Fibroblast of villous mesenchyme (primary cell): ENCODE measurements around the gene ANKH. TPM values are rescaled to one million over a fixed set of nuclear protein-coding genes. Genes with fewer than 3 reads are reported as not detected.
"Not testable (repeated sequence)": the region's sequence is repeated elsewhere in the genome, so short reads cannot be mapped to it uniquely, and the experiment has no call there.

Experiments
- DNase-seq: peaks from one replicate; pipeline ENCODE4 v3.0.0-alpha.2; 2010; ENCODE audit warnings: low read depth
- H3K4me3 ChIP-seq: 2 replicates; pipeline ENCODE4 v1.5.1; 2011; ENCODE audit warnings: low read depth, mild to moderate bottlenecking, low read length
- total RNA-seq: library from RNA; depleted of rRNA; stranded (reverse); fragments of >200 nt; gene quantifications from 2 replicates; pipeline ENCODE4 v1.2.3, GENCODE V29; 2012
- TF ChIP-seq, protein P1 (sequence below): IDR thresholded peaks from 2 replicates; pipeline ENCODE4 v1.5.1; 2012; ENCODE audit warnings: low read depth, mild to moderate bottlenecking, low read length; ENCODE audit not compliant: insufficient read depth

ANKH gene
- total RNA-seq, 1 donor, result 8.2 TPM

DNA sequence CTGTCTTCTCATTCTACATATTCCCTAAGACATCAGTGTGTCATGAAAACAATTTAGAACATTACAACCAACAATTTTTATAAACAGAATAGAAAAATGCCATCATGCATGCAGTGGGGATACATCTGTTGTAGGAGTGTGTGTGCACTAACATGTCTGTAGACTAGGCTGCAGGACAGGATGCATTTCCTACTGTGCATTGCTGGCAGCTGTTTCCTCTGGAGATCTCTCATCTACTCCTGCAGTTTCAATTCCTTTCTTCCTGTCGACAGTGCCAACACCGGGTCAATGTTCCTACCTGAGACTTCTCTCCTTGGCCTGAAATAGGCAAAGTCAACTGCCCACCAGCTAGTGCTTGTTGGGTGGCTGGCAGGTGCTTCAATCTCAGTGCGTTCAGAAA is 69.8 kb downstream of the ANKH start:
- H3K4me3 ChIP-seq, result no peak overlapping the region
- no peak for DNase-seq

DNA sequence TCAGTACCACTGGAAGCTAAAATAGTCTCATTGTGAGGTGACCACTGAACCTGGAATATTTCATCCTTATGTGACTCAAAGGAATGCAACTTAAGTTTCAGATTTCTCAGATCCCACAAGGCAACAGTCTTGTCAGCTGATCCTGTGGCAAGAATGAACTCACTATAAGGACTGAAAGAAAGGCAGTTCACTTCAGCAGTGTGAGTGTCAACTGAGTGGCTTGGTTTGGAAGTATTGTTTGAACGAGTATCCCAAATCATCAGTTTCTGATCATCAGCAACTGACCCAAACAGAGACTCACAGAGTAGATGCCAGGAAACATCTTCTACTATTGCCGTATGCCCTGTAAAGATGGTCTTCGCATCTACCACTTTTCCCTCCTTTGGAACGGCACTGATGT is 74.2 kb downstream of the ANKH start:
- DNase-seq, H3K4me3 ChIP-seq: not testable (repeated sequence)

More for the DNA sequence above, 69.8 kb downstream of the ANKH start:
- TF ChIP-seq, protein P1, sequence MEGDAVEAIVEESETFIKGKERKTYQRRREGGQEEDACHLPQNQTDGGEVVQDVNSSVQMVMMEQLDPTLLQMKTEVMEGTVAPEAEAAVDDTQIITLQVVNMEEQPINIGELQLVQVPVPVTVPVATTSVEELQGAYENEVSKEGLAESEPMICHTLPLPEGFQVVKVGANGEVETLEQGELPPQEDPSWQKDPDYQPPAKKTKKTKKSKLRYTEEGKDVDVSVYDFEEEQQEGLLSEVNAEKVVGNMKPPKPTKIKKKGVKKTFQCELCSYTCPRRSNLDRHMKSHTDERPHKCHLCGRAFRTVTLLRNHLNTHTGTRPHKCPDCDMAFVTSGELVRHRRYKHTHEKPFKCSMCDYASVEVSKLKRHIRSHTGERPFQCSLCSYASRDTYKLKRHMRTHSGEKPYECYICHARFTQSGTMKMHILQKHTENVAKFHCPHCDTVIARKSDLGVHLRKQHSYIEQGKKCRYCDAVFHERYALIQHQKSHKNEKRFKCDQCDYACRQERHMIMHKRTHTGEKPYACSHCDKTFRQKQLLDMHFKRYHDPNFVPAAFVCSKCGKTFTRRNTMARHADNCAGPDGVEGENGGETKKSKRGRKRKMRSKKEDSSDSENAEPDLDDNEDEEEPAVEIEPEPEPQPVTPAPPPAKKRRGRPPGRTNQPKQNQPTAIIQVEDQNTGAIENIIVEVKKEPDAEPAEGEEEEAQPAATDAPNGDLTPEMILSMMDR, result no peak

DNA sequence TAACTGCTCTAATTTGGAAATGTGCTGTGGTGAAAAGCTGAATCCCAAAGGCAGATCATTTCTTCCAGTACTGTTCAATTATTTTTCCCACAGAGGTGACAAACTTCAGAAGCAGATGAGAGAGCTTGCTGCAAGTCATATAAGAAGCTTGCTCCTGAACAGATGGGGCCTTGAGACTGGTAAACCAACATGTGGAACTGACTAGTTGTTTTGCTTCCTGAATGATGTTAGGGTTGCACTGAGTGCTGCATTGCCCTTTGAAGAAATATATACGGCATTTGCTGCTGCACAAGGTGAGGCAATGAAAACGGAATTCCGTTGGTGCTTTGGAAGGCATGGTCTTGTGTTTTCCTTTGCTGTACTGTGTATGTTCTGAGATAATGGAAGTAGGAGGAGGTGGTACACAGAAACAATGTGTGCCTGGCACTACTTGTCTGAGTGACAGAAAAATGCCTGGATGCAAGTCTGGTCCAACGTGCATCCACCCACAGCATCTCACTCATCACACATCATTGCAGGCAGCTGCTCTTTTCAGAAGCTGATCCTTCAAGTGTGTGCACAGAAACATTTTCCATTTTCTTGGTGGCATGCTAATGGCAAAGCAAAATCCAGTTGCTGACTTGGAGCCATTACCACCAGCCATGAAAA is 76.9 kb downstream of the ANKH start:
- no peak for DNase-seq
- no peak overlapping the region for H3K4me3 ChIP-seq
- TF ChIP-seq, protein P1, result no peak

DNA sequence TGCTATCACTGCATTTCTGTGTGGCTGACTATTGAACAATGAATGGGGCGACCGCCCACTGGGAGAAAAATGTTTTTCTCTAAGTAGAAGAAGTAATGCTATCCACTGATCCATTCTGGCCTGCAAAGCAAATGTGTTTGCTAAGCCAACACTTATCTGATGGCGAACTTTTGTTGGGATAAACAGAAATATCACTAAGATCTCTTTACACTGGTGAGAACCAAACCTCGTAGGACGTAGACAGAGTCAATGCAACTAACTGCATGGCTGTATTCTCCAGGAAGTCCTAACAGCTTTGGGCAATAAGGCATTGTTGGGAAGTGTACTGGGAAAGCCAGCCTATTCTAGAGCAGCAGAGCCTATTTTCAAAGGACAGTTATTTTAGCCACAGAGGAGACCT is 77.7 kb downstream of the ANKH start:
- no peak for DNase-seq
- TF ChIP-seq, protein P1, result no peak
- H3K4me3 ChIP-seq, result no peak overlapping the region

DNA sequence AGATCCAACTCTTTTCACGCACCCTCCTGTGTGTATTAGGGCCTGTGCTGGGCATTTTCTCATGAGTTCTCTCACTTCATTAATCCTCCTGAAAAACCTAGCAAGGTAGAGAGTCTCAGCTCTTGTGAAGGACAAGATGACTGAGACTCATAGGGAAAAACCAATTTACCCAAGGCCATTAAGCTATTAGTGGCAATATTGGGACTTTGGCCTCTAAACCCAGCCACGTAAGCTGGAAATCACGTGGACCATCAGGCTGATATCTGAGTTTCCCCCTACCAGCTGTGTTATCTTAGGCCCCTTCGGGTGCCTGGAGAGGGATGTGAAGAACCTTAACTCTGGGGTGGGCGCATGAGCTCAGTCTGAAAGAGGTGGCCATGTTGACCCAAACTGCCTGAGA is 80.7 kb downstream of the ANKH start:
- no peak overlapping the region for H3K4me3 ChIP-seq
- TF ChIP-seq, protein P1, result no peak
- DNase-seq, result no peak

DNA sequence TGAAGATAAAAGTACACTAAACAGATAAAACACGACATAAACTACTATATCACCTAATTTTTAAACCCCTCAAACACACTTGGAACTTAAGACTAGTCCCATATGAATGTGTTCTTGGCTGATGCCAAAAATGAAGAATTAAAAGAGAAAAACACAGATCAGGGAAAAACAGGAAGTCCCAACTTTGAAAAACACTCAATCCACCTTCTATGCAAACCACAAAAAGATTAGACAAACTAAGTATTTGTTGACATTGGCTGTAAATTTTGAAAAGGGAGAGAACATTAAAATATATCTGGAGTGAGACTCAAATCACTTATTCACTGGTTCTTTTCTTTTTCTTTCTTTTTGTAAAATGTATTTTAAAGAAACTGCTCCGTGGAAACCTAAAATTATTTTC is 81.4 kb downstream of the ANKH start:
- TF ChIP-seq, protein P1, result no peak
- DNase-seq, result peak; percentile 27
- H3K4me3 ChIP-seq, result no peak overlapping the region

DNA sequence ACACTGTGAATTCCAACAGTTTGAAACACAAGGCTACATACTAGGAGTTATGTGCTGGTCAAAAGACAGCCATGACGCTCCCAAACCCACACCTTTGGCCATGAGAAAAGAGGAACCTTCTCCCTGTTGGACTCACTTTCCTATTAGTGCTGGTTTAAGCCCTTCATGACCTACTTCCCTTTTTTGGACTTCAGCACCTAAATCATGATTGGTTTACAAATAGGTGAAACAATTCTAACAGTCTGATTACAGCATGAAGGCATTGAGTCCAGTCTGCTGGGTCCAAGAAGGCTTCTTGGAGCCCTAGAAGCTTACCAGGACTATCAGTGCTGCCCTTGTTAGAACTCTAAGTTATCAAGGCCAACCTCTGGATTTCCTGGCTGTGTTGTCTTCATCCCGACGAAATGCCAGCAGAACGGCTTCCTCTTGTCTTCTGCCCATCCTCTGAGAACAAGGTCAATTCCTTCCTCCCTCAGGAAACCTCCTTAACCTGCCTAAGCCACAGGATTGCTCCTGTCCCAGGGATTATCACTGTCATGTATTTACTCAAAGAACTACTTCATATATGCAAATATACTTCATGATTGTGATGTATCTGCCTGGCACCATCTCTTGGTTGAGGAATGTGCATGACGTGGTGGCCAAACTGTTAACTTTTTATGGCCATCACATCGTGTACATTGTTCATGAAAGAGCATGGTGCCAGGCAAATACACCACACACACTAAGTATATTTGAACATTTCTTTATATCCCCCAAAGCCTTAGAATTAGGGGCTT is 83.6 kb downstream of the ANKH start:
- no peak overlapping the region for H3K4me3 ChIP-seq
- DNase-seq, result no peak
- TF ChIP-seq, protein P1, result no peak
